T-cell (primary cell): ENCODE results near the gene TBC1D22A. TPM values are rescaled to one million over a fixed set of nuclear protein-coding genes. Genes with fewer than 3 reads are reported as not detected.
"Not testable (repeated sequence)": the region's sequence is repeated elsewhere in the genome, so short reads cannot be mapped to it uniquely, and the experiment has no call there.

ENCODE experiments used
- ATAC-seq, 4 experiments: fragments of 200-7000 bp in 3 of 4; fragments of 150-1000 bp in 1 of 4; cut with Tn5 transposase; replicated peaks in 1 of 4; 1 replicate in 3 of 4; 2 replicates in 1 of 4; pipeline ENCODE4 v1.10.0; 2021; ENCODE audit warnings: moderate library complexity in 3 of 4, mild to moderate bottlenecking in 2 of 4, moderate number of reproducible peaks in 1 of 4
- CTCF ChIA-PET, 2 donors: fragments of 300-600 bp; sonication (Branson Sonifier 250); formaldehyde crosslinking; loops; one replicate each; lab custom pipeline; 2022; ENCODE audit warnings: antibody characterized with exemption in 2 of 2; lab: Charles Lee
- POLR2A ChIA-PET, 2 donors: fragments of 300-600 bp; sonication (Branson Sonifier 250); formaldehyde crosslinking; loops; one replicate each; lab custom pipeline; 2022; ENCODE audit warnings: antibody characterized with exemption in 2 of 2; lab: Charles Lee
- DNase-seq, 35 experiments: peaks; one replicate each; pipeline versions ENCODE4 v3.0.0 to v3.0.0-alpha.2; 2013 to 2023
- H3K27ac ChIP-seq: one replicate; pipeline ENCODE4 v1.5.1; 2013; ENCODE audit warnings: low read length
- H3K27me3 ChIP-seq, 2 experiments: replicated peaks in 1 of 2; 1 replicate in 1 of 2; 2 replicates in 1 of 2; pipeline versions ENCODE4 v1.6.1 to v1.7.0; 2013; ENCODE audit warnings: low read length in 1 of 2, mixed read lengths in 1 of 2; ENCODE audit not compliant: control insufficient read depth in 2 of 2, insufficient read depth in 2 of 2; ENCODE audit errors: extremely low read depth in 1 of 2
- H3K36me3 ChIP-seq, 2 donors: 1 replicate in 1 of 2; 2 replicates in 1 of 2; pipeline versions ENCODE4 v1.6.1 to v1.7.0; 2013; ENCODE audit warnings: low read length in 1 of 2; ENCODE audit not compliant: control insufficient read depth in 2 of 2, insufficient read depth in 1 of 2; ENCODE audit errors: extremely low read depth in 1 of 2
- H3K4me1 ChIP-seq, 2 experiments: 1 replicate in 1 of 2; 2 replicates in 1 of 2; pipeline versions ENCODE4 v1.6.1 to v1.7.0; 2013; ENCODE audit warnings: low read length in 2 of 2, mixed read lengths in 1 of 2; ENCODE audit not compliant: insufficient read depth in 2 of 2, control insufficient read depth in 1 of 2; ENCODE audit errors: extremely low read depth in 1 of 2
- H3K4me3 ChIP-seq, 2 donors: 1 replicate in 1 of 2; 2 replicates in 1 of 2; pipeline versions ENCODE4 v1.5.1 to v1.7.0; 2013; ENCODE audit warnings: mild to moderate bottlenecking in 2 of 2, low read length in 1 of 2, moderate library complexity in 1 of 2; ENCODE audit not compliant: control insufficient read depth in 1 of 2; ENCODE audit errors: extremely low read depth in 1 of 2
- H3K9me3 ChIP-seq: 2 replicates; pipeline ENCODE4 v1.7.0; 2013
- H3K27ac Mint-ChIP-seq, 2 donors: one replicate each; pipeline ENCODE4 v1.8.0; 2020 to 2021; ENCODE audit warnings: mild to moderate bottlenecking in 2 of 2, mixed read lengths in 2 of 2
- H3K27me3 Mint-ChIP-seq, 2 donors: one replicate each; pipeline ENCODE4 v1.8.0; 2021 to 2022; ENCODE audit warnings: mixed read lengths in 2 of 2
- H3K36me3 Mint-ChIP-seq: one replicate; pipeline ENCODE4 v1.8.0; 2021; ENCODE audit warnings: mixed read lengths
- H3K4me1 Mint-ChIP-seq, 3 donors: one replicate each; pipeline ENCODE4 v1.8.0; 2020 to 2022; ENCODE audit warnings: mixed read lengths in 3 of 3, mild to moderate bottlenecking in 1 of 3
- H3K4me3 Mint-ChIP-seq, 3 donors: one replicate each; pipeline ENCODE4 v1.8.0; 2020 to 2022; ENCODE audit warnings: mild to moderate bottlenecking in 3 of 3, mixed read lengths in 3 of 3, moderate library complexity in 3 of 3
- H3K9me3 Mint-ChIP-seq, 3 donors: one replicate each; pipeline ENCODE4 v1.8.0; 2020 to 2022; ENCODE audit warnings: mixed read lengths in 3 of 3
- WGBS: methylation state at CpG from one replicate; pipeline ENCODE4 v1.1.5; 2013; ENCODE audit warnings: missing lambda C conversion rate; ENCODE audit not compliant: insufficient coverage; 5-methylcytosine and 5-hydroxymethylcytosine counted together
- total RNA-seq, 35 experiments: library from RNA in 6 of 35; stranded (reverse) in 6 of 35; fragments of 120-200 nt in 1 of 35; gene quantifications; one replicate each; pipeline versions ENCODE4 v1.2.1 to v1.2.4 and lab custom pipeline; 2013 to 2026

TBC1D22A gene
- total RNA-seq, 5 donors from 2014 or later (not counting 1 experiment from before 2014, with no cell fraction given), result 38.3 to 67.8 (median 57.7) TPM

DNA sequence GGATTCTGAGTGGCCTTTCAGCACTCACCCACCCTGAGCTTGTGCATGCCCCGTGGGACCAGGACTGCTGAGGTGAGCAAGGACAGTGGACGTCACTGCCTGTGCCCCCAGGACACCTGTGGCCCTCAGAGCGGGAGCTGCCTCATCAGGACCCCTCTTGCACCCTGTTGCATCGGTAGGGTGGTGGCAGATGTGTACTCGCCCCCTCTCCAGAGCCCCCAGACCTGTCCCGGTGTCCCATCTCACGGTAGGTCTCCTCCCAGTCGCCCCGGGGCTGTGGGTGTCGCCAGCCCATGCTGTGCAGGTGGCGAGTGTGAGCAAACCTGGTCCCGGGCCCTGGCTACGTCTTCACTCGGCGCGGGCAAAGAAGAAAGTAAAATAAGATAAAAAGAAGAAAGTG, 374.2 kb downstream of the TBC1D22A start:
- CTCF ChIA-PET, result no interaction called here
- DNase-seq (no peak), ATAC-seq (no peak)
- H3K27ac ChIP-seq, result no peak overlapping the region
- no peaks in the 10 kb centered on the region for H3K9me3 Mint-ChIP-seq
- WGBS, result 88% methylated on average over 15 of the region's 16 CpGs
- peaks cover 16% of the 10 kb centered on the region for H3K36me3 Mint-ChIP-seq
- peaks cover 0 to 4% (median 0%) of the 10 kb centered on the region in 3 donors for H3K4me1 Mint-ChIP-seq
- H3K9me3 ChIP-seq, result no peaks in the 10 kb centered on the region
- no peak overlapping the region for H3K4me3 Mint-ChIP-seq
- POLR2A ChIA-PET, result no interaction called here
- no peaks in the 10 kb centered on the region for H3K27me3 ChIP-seq
- peaks cover 0 to 11% of the 10 kb centered on the region in 2 donors for H3K36me3 ChIP-seq
- H3K4me3 ChIP-seq, result no peak overlapping the region
- no peaks in the 10 kb centered on the region for H3K27me3 Mint-ChIP-seq
- no peak overlapping the region for H3K27ac Mint-ChIP-seq
- no peaks in the 10 kb centered on the region for H3K4me1 ChIP-seq

GRCh38 chr22:47139013-47139789, 376.8 kb downstream of the TBC1D22A start:
- Mint-ChIP-seq H3K27ac (no peak overlapping the region), H3K36me3 (peaks cover 11% of the 10 kb centered on the region), H3K9me3 (no peaks in the 10 kb centered on the region), H3K4me1 (peaks cover 0 to 4% (median 0%) of the 10 kb centered on the region in 3 donors), H3K27me3 (no peaks in the 10 kb centered on the region), H3K4me3 (no peak overlapping the region)
- DNase-seq (no peak), ATAC-seq (no peak)
- Histone ChIP-seq H3K9me3 (no peaks in the 10 kb centered on the region), H3K4me3 (no peak overlapping the region), H3K27ac (no peak overlapping the region), H3K4me1 (no peaks in the 10 kb centered on the region), H3K27me3 (no peaks in the 10 kb centered on the region), H3K36me3 (peaks cover 0 to 8% of the 10 kb centered on the region in 2 donors)
- 97% methylated on average over 29 of the region's 30 CpGs for WGBS
- ChIA-PET POLR2A (no interaction called here), CTCF (no interaction called here)

DNA sequence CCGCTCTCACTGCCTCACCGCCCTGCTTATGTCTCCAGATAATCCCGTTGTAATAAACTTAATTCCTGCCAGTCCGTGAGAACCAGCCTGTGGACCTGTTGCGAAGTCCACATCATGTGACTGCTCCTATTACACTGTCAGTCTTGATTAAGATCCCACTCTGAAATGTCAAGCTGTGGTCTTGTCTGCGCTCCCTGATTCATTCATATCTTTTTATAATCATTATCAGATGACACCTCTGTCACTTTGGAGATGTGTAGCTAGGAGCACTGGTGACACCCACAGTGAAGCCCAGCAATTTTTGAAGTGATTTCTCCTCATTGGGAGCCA, 377.3 kb downstream of the TBC1D22A start:
- Mint-ChIP-seq H3K9me3 (no peaks in the 10 kb centered on the region), H3K27me3 (no peaks in the 10 kb centered on the region), H3K4me1 (peaks cover 0 to 4% (median 0%) of the 10 kb centered on the region in 3 donors), H3K4me3 (no peak overlapping the region), H3K36me3 (peaks cover 10% of the 10 kb centered on the region), H3K27ac (no peak overlapping the region)
- WGBS, result 100% methylated on average over 5 of the region's 6 CpGs
- CTCF ChIA-PET, result no interaction called here
- no peak for DNase-seq
- Histone ChIP-seq H3K9me3 (no peaks in the 10 kb centered on the region), H3K36me3 (peaks cover 0 to 11% of the 10 kb centered on the region in 2 donors), H3K4me1 (no peaks in the 10 kb centered on the region), H3K27me3 (no peaks in the 10 kb centered on the region), H3K4me3 (no peak overlapping the region), H3K27ac (no peak overlapping the region)
- ATAC-seq, result no peak
- POLR2A ChIA-PET, result no interaction called here

- DNase-seq, POLR2A ChIA-PET, H3K4me1 ChIP-seq, CTCF ChIA-PET, H3K27me3 Mint-ChIP-seq, H3K4me3 ChIP-seq, H3K4me1 Mint-ChIP-seq, H3K4me3 Mint-ChIP-seq, ATAC-seq, H3K27ac ChIP-seq, H3K27me3 ChIP-seq, H3K9me3 ChIP-seq, H3K9me3 Mint-ChIP-seq, H3K27ac Mint-ChIP-seq, H3K36me3 Mint-ChIP-seq: not testable (repeated sequence)
- H3K36me3 ChIP-seq, result peaks cover 0 to 15% of the 10 kb centered on the region in 2 donors
- 96% methylated on average over 5 of the region's 8 CpGs for whole genome bisulfite sequencing
These were observed 378.5 kb downstream of the TBC1D22A start for GRCh38 chr22:47140975-47141374.

DNA sequence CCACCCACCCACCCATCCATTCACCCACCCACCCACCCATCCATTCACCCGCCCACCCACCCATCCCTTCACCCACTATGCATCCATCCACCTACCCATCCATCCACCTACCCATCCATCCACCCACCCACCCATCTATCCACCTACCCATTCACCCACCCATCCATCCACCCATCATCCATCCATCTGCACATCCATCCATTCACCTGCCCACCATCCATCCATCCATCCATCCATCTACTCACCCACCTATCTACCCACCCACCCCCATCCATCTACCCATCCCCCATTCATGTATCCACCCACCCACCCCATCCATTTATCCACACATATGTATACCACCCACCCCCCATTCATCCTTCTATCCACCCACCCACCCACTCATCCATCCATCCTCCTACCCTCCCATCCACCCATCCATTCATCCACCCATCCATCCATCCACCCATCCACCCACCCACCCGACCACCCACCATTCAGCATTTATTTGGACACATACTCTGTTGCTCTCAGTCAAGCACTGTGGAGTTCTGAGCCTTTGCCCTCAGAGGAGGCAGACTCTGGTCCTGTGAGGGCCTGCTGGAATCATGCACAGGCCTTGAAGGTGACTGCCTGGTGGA, 380.1 kb downstream of the TBC1D22A start:
- Histone ChIP-seq H3K36me3 (peaks cover 0 to 12% of the 10 kb centered on the region in 2 donors), H3K9me3 (no peaks in the 10 kb centered on the region), H3K27ac (no peak overlapping the region), H3K4me3 (no peak overlapping the region), H3K27me3 (no peaks in the 10 kb centered on the region), H3K4me1 (no peaks in the 10 kb centered on the region)
- ChIA-PET CTCF (no interaction called here), POLR2A (no interaction called here)
- ATAC-seq, result no peak
- Mint-ChIP-seq H3K4me3 (no peak overlapping the region), H3K27ac (no peak overlapping the region), H3K27me3 (no peaks in the 10 kb centered on the region), H3K4me1 (no peaks in the 10 kb centered on the region), H3K36me3 (peaks cover 6% of the 10 kb centered on the region), H3K9me3 (no peaks in the 10 kb centered on the region)
- WGBS, result no CpG with 5 or more reads among the region's 2 CpGs
- DNase-seq, result no peak

- ChIA-PET CTCF (no interaction called here), POLR2A (no interaction called here)
- no peaks in the 10 kb centered on the region for H3K4me1 Mint-ChIP-seq
- Histone ChIP-seq H3K9me3 (no peaks in the 10 kb centered on the region), H3K36me3 (peaks cover 0 to 12% of the 10 kb centered on the region in 2 donors), H3K4me3 (no peak overlapping the region), H3K27me3 (no peaks in the 10 kb centered on the region), H3K27ac (no peak overlapping the region), H3K4me1 (no peaks in the 10 kb centered on the region)
- H3K4me3 Mint-ChIP-seq, result no peak overlapping the region
- no peaks in the 10 kb centered on the region for H3K9me3 Mint-ChIP-seq
- H3K27me3 Mint-ChIP-seq, result no peaks in the 10 kb centered on the region
- 92% methylated on average over 14 of the region's 16 CpGs for WGBS
- ATAC-seq (no peak), DNase-seq (no peak)
- peaks cover 6% of the 10 kb centered on the region for H3K36me3 Mint-ChIP-seq
- no peak overlapping the region for H3K27ac Mint-ChIP-seq
These were observed 380.9 kb downstream of the TBC1D22A start for GRCh38 chr22:47143249-47143938.
